HCT116 (cell line): ENCODE measurements around the gene GRAMD4.

Experiments used
- CEBPB ChIP-seq: IDR thresholded peaks from 2 replicates; pipeline ENCODE4 v1.6.1; 2012; ENCODE audit warnings: low read depth
- ELF1 ChIP-seq: IDR thresholded peaks from 2 replicates; pipeline ENCODE4 v1.6.1; 2012; ENCODE audit warnings: low read depth, borderline replicate concordance
- EZH2 ChIP-seq: fragments of 200-600 bp; sonication (generic); IDR thresholded peaks from 2 replicates; pipeline ENCODE4 v1.6.1; 2017; ENCODE audit warnings: antibody characterized with exemption, mixed run types
- POLR2A ChIP-seq: IDR thresholded peaks from 2 replicates; pipeline ENCODE4 v1.7.0; 2011; ENCODE audit warnings: borderline replicate concordance; ENCODE audit not compliant: insufficient read depth, insufficient read length; ENCODE audit errors: extremely low read depth
- RAD21 ChIP-seq: IDR thresholded peaks from 2 replicates; pipeline ENCODE4 v1.6.1; 2012; ENCODE audit warnings: low read depth, mild to moderate bottlenecking
- REST ChIP-seq: IDR thresholded peaks from 2 replicates; pipeline ENCODE4 v1.6.1; 2012; ENCODE audit warnings: low read depth
- SP1 ChIP-seq: IDR thresholded peaks from 2 replicates; pipeline ENCODE4 v1.6.1; 2012; ENCODE audit warnings: low read depth
- TCF7L2 ChIP-seq: IDR thresholded peaks from 2 replicates; pipeline ENCODE4 v1.7.0; 2011; ENCODE audit warnings: borderline replicate concordance, inconsistent platforms; ENCODE audit not compliant: insufficient read depth, insufficient read length; ENCODE audit errors: extremely low read depth
- YY1 ChIP-seq: IDR thresholded peaks from 2 replicates; pipeline ENCODE4 v1.6.1; 2011; ENCODE audit warnings: low read length, low read depth, moderate library complexity, mild to moderate bottlenecking; ENCODE audit not compliant: insufficient replicate concordance; ENCODE audit errors: extremely low read depth
- ZNF274 ChIP-seq: fragments of 200-500 bp; sonication (Bioruptor generic); IDR thresholded peaks from 2 replicates; pipeline ENCODE4 v1.6.1; 2014; ENCODE audit warnings: mild to moderate bottlenecking, low read depth, low read length, inconsistent platforms
- TF ChIP-seq, protein P1 (sequence below): IDR thresholded peaks from 2 replicates; pipeline ENCODE4 v1.6.1; 2012
- TF ChIP-seq, protein P2 (sequence below), 3 experiments: fragments of 200-600 bp in 1 of 3; sonication (generic) in 1 of 3; IDR thresholded peaks in 2 of 3; conservative IDR thresholded peaks in 1 of 3; 2 replicates each; pipeline ENCODE4 v1.5.1; 2012 to 2017; ENCODE audit warnings: low read depth in 2 of 3, low read length in 2 of 3, antibody characterized with exemption in 1 of 3, borderline replicate concordance in 1 of 3, control low read depth in 1 of 3, mild to moderate bottlenecking in 1 of 3, mixed read lengths in 1 of 3, mixed run types in 1 of 3, moderate library complexity in 1 of 3; ENCODE audit not compliant: insufficient read depth in 1 of 3
- TF ChIP-seq, protein P3 (sequence below): IDR thresholded peaks from 2 replicates; pipeline ENCODE4 v1.6.1; 2012

GRCh38 chr22:46639843-46640242 is 19.7 kb downstream of the GRAMD4 start:
- TF ChIP-seq, protein P1, sequence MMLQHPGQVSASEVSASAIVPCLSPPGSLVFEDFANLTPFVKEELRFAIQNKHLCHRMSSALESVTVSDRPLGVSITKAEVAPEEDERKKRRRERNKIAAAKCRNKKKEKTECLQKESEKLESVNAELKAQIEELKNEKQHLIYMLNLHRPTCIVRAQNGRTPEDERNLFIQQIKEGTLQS = no peak
- TF ChIP-seq, protein P2, sequence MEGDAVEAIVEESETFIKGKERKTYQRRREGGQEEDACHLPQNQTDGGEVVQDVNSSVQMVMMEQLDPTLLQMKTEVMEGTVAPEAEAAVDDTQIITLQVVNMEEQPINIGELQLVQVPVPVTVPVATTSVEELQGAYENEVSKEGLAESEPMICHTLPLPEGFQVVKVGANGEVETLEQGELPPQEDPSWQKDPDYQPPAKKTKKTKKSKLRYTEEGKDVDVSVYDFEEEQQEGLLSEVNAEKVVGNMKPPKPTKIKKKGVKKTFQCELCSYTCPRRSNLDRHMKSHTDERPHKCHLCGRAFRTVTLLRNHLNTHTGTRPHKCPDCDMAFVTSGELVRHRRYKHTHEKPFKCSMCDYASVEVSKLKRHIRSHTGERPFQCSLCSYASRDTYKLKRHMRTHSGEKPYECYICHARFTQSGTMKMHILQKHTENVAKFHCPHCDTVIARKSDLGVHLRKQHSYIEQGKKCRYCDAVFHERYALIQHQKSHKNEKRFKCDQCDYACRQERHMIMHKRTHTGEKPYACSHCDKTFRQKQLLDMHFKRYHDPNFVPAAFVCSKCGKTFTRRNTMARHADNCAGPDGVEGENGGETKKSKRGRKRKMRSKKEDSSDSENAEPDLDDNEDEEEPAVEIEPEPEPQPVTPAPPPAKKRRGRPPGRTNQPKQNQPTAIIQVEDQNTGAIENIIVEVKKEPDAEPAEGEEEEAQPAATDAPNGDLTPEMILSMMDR (IDR thresholded peaks at IDR 0.05 in 2 of 3, conservative IDR thresholded peaks at IDR 0.05 in 1 of 3; ENCODE audit: borderline replicate concordance in 1 of 3, insufficient read depth in 1 of 3, low read depth in 2 of 3, low read length in 2 of 3) = no peak
- TF ChIP-seq REST (no peak), SP1 (no peak), EZH2 (no peak), CEBPB (no peak), ELF1 (no peak), POLR2A (no peak), RAD21 (no peak), ZNF274 (no peak), YY1 (no peak), TCF7L2 (no peak)
- TF ChIP-seq, protein P3, sequence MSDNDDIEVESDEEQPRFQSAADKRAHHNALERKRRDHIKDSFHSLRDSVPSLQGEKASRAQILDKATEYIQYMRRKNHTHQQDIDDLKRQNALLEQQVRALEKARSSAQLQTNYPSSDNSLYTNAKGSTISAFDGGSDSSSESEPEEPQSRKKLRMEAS = no peak
